Mucosa of rectum (tissue), 2 donors: Measurements from ENCODE around the gene NLRP8.

ENCODE experiments used
- H3K27ac ChIP-seq, 2 donors: one replicate each; pipeline ENCODE4 v1.7.0; 2013; ENCODE audit warnings: inconsistent platforms in 2 of 2, low read depth in 2 of 2, low read length in 2 of 2
- H3K27me3 ChIP-seq, 2 donors: one replicate each; pipeline ENCODE4 v1.7.0; 2013; ENCODE audit warnings: low read length in 2 of 2; ENCODE audit not compliant: control insufficient read depth in 2 of 2, insufficient read depth in 2 of 2
- H3K36me3 ChIP-seq, 2 donors: one replicate each; pipeline ENCODE4 v1.7.0; 2013; ENCODE audit warnings: low read length in 2 of 2; ENCODE audit not compliant: control insufficient read depth in 2 of 2, insufficient read depth in 2 of 2
- H3K4me1 ChIP-seq, 2 donors: one replicate each; pipeline ENCODE4 v1.7.0; 2013; ENCODE audit warnings: low read length in 2 of 2, mild to moderate bottlenecking in 1 of 2; ENCODE audit not compliant: control insufficient read depth in 2 of 2, insufficient read depth in 2 of 2
- H3K4me3 ChIP-seq, 2 donors: one replicate each; pipeline ENCODE4 v1.7.0; 2013; ENCODE audit warnings: low read length in 2 of 2
- H3K9ac ChIP-seq, 2 donors: one replicate each; pipeline ENCODE4 v1.7.0; 2013; ENCODE audit warnings: low read length in 2 of 2, low read depth in 1 of 2, mild to moderate bottlenecking in 1 of 2
- H3K9me3 ChIP-seq, 2 donors: one replicate each; pipeline ENCODE4 v1.7.0; 2013; ENCODE audit warnings: low read length in 2 of 2; ENCODE audit not compliant: control insufficient read depth in 2 of 2
- donor health status: healthy.
- donor health status: Normal muscosa, but diverticular disease.

NLRP8 gene

DNA sequence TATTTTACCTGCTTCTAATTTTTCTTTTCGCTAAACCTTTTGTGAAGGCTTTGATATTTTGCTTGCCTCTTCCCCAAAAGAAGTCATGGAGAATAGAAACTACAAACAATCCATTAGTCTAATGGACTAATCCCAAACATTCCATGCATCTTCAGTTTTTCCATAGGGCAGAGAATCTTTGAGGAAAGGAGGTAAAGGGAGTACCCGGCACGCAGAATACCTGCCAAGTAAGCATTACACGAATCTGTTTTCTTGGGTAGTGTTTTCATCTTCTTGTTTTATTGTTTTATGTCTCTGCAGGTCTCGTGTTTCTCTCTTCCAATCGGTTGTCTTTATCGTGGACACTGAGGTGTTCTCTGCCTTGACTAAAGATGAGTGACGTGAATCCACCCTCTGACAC is at the start of gene NLRP8:
Gene NLRP8 (plus strand): TSS at position 301 of the 400 bp plus-strand sequence.
- Histone ChIP-seq H3K4me1 (no peaks in the 10 kb centered on the region), H3K4me3 (no peak within 1 kb of the TSS), H3K9me3 (peaks cover 0 to 2% of the 10 kb centered on the region in 2 donors), H3K27me3 (no peaks in the 10 kb centered on the region), H3K36me3 (no peaks in the 10 kb centered on the region), H3K9ac (no peak within 1 kb of the TSS), H3K27ac (no peak within 1 kb of the TSS)

DNA sequence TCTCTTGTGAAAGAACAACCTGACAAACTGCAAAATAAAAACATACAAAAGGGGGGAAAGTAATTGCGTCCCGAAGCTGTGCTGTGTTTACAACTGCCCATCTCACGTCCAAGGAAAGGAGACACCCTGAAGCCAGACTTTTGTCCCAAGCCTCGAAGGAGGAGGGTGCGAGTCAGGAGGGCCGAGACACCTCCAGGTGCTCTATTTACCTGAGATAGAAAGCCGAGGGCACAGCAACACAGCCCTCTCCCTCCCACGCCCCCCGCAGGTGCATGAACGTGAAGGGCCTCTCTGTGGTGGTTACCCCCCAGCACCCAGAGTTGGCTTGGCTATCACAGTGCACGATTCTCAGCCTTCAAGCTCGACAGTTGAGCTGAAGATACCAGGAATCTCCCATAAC is 48.7 kb upstream of the NLRP8 start:
- Histone ChIP-seq H3K9ac (no peak overlapping the region), H3K4me3 (no peak overlapping the region), H3K4me1 (no peaks in the 10 kb centered on the region)

DNA sequence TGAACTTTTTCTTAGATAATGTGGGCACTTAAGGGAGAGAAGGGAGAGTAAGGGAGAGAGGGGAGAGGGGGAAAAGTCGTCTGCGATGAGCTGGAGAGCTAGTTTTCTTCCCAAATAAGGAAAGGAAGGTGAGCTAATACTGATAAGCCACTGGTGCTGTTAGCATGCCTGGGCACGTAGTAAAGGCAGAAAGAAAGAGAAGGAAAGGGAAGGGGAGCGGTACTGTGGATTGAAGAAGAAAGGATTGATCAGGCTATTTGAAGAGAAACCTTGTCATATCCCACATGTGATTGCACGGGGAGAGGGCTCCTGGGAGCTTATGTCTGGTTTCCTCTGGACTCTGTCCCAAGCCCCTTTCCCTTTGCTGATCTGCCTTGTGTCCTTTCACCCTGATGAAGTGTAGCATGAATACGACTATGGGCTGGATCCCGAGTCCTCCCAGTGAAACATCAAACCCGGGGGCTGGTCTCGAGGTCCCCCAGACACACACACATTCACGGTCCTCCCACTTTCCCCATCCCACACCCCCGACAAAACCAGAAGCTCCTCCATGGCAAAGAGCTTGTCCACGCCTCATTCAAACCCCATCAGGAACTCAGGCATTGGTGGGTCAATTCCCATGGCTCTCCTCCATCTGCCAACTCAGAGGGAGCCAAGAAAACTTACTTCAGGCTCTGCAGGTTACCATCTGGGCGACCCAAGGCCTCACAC is 46.1 kb upstream of the NLRP8 start:
- H3K4me1 ChIP-seq = no peaks in the 10 kb centered on the region
- H3K27me3 ChIP-seq = no peaks in the 10 kb centered on the region
- no peak overlapping the region for H3K4me3 ChIP-seq

More for the DNA sequence above, 48.7 kb upstream of the NLRP8 start:
- Histone ChIP-seq H3K9me3 (no peaks in the 10 kb centered on the region), H3K36me3 (no peaks in the 10 kb centered on the region), H3K27ac (no peak overlapping the region), H3K27me3 (no peaks in the 10 kb centered on the region)

DNA sequence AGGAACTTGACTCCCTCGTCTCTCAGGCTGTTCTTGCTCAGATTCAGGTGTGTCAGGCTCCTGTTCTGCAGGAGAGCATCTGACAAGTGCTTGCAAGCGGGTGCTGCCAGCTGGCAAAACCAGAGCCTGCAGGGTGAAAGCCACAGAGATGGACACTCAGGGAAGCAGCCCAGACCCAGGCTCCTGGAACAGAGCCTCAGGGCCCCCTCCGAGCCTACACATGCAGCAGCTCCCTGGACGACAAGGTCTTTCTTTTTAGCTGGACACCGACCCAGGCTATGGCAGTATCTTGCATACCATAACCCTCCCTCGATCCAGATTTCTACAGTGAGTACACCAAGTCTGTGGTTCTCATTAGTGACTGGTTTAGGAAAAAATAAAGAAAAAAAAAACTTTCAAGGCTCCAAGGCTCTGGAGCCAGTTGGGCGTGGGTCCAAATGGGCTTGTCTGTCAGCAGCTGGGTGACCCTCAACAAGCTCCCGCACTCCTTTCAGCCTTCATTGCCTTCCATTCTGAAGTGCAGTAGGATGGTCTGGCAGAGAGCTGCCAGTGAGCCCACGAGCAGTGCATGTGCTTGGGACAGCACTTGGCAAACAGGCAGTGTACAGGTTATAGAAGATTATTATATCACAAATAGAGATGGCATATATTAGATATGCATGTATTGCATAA is 45.4 kb upstream of the NLRP8 start:
- no peak overlapping the region for H3K27ac ChIP-seq
- H3K4me1 ChIP-seq = no peaks in the 10 kb centered on the region
- no peaks in the 10 kb centered on the region for H3K9me3 ChIP-seq
- no peak overlapping the region for H3K4me3 ChIP-seq
- no peak overlapping the region for H3K9ac ChIP-seq
- H3K27me3 ChIP-seq = no peaks in the 10 kb centered on the region
- H3K36me3 ChIP-seq = no peaks in the 10 kb centered on the region

More for the DNA sequence above, 46.1 kb upstream of the NLRP8 start:
- H3K36me3 ChIP-seq = no peaks in the 10 kb centered on the region
- no peak overlapping the region for H3K27ac ChIP-seq
- H3K9me3 ChIP-seq = no peaks in the 10 kb centered on the region
- H3K9ac ChIP-seq = no peak overlapping the region

DNA sequence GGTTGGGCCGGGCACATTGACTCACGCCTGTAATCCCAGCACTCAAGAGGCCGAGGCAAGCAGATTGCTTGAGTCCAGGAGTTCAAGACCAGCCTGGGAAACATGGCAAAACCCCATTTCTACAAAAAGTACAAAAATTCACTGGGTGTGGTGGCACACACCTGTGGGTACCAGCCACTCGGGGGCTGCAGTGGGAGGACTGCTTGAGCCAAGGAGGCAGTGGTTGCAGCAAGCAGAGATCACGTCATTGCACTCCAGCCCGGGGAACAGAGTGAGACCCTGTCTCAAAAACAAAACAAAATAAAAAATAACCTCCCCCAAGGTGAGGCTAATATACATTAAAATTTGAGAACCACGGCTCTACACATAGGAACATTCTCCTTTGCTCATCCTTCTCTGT is 40.3 kb upstream of the NLRP8 start:
- no peaks in the 10 kb centered on the region for H3K4me1 ChIP-seq
- no peak overlapping the region for H3K4me3 ChIP-seq
- H3K36me3 ChIP-seq = no peaks in the 10 kb centered on the region
- H3K27ac ChIP-seq = no peak overlapping the region
- H3K9me3 ChIP-seq = no peaks in the 10 kb centered on the region
- no peak overlapping the region for H3K9ac ChIP-seq
- no peaks in the 10 kb centered on the region for H3K27me3 ChIP-seq

DNA sequence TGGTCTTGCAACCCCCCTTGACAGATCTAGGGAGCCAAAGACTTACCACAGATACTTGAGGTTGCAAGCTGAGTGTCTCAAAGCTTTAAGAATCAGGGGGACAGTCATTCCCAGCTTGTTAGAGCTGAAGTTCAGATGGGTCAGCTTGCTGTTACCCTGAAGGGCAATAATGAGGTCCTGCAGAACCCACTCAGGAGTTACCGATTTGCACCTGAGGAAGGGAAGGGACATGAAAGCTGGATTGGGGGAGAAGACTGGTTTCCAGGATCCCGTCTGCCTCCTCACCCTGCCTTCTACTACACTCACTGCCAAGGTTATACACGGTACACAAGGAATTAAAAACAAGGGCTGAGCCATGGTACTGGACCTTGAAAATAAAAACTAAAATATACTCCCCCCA is 39.9 kb upstream of the NLRP8 start:
- H3K4me3 ChIP-seq = no peak overlapping the region
- H3K36me3 ChIP-seq = no peaks in the 10 kb centered on the region
- H3K4me1 ChIP-seq = no peaks in the 10 kb centered on the region
- no peak overlapping the region for H3K9ac ChIP-seq
- H3K27me3 ChIP-seq = no peaks in the 10 kb centered on the region
- no peak overlapping the region for H3K27ac ChIP-seq
- H3K9me3 ChIP-seq = no peaks in the 10 kb centered on the region

DNA sequence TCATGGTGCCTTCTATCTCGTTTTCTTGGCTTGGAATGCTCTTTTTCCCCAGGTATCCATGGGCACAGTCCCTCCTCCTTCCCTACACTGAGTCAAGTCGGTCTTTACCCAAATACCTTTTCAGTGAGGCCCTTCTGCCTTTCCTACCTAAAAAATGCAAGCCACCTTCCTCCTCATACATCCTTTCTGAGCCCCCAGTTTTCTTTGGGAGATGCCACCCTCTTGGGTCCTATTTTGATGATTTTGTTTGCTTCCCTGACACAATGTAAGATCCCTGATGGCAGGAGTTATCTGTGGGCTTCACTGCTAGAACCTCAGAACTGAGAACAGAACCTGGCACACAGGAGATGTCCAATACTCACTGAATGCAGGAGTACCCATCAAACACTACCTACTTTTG is 37.8 kb upstream of the NLRP8 start:
- Histone ChIP-seq H3K27ac (no peak overlapping the region), H3K4me3 (no peak overlapping the region), H3K36me3 (no peaks in the 10 kb centered on the region), H3K9me3 (no peaks in the 10 kb centered on the region), H3K4me1 (no peaks in the 10 kb centered on the region), H3K9ac (no peak overlapping the region), H3K27me3 (no peaks in the 10 kb centered on the region)

DNA sequence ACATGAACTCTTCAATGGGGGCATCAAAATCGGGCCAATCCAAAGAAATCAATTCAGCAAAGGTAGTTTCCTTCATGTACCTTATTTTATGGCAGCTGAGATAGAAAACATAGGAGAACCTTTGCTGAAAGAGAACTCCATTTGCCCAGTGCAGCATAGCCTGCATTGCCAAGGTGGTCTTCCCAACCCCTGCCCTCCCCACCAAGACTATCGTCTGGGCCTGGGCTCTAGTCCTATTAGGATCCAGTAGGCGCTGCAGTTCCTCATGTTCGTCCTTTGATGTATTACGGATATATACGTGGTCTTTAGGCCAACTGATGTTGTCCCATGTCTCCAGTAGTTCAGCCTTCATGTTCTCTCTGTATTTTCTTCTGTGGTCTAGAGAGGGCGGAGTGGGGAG is 34.7 kb upstream of the NLRP8 start:
- Histone ChIP-seq H3K9me3 (no peaks in the 10 kb centered on the region), H3K9ac (no peak overlapping the region), H3K4me1 (no peaks in the 10 kb centered on the region), H3K4me3 (no peak overlapping the region), H3K27me3 (no peaks in the 10 kb centered on the region), H3K27ac (no peak overlapping the region), H3K36me3 (no peaks in the 10 kb centered on the region)

DNA sequence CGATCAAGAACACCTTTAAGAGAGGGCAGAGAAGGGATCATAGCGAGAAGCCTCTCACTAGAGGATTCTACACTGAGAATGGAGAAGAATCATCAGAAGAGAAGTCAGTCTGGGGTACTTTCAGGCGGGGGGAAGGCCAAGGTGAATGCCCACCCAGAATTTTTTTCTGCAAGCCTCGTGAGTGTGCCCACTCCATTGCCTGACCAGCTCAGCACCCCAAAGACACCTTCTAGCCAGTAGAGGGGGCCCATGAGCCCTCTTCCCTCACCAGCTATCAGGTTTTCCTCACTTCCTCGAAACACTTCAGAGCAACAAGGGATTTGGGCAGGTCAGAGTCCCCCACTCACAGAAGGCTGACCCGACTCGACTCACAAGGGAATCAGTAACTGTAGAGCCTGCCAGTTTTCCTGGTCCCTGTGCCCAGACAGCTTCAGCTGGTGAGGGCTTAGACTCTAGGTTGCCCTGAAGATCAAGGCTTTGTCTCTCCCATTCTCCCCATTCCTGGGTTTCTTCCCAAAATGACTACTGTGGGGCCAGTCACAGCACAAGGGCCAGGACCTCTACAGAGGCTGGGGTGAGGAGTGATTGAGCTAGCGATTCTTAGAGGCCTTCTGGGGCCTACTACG is 33.9 kb upstream of the NLRP8 start:
- Histone ChIP-seq H3K9me3 (no peaks in the 10 kb centered on the region), H3K9ac (no peak overlapping the region), H3K4me3 (no peak overlapping the region), H3K27ac (no peak overlapping the region), H3K27me3 (no peaks in the 10 kb centered on the region), H3K36me3 (no peaks in the 10 kb centered on the region), H3K4me1 (no peaks in the 10 kb centered on the region)

DNA sequence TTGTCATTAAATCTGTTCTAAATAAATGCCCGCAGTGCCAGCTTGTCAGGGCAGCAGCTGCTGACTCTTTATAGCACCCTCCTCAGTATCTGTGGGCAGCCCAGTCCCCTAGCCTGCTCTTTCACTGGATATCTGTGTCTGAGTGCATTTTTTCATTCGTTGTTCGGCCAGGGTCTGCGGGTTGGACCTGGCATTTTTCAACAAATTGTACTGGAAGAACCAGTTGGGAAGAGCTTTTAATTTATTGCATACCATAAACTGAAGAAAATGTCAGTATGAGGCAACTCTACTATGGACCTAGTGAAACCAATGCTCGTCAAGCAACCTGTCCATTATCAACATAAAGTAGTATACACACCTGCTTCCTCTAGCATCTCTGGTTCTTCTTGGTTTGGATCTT is 24.1 kb upstream of the NLRP8 start:
- Histone ChIP-seq H3K4me1 (no peaks in the 10 kb centered on the region), H3K9me3 (peaks cover 2% of the 10 kb centered on the region in 2 donors), H3K27ac (no peak overlapping the region), H3K36me3 (no peaks in the 10 kb centered on the region), H3K27me3 (no peaks in the 10 kb centered on the region), H3K4me3 (no peak overlapping the region), H3K9ac (no peak overlapping the region)
